ENCODE measurements around the gene PHF13.
"Not testable (repeated sequence)": the region's sequence is repeated elsewhere in the genome, so short reads cannot be mapped to it uniquely, and the experiment has no call there.

Gene PHF13

GRCh38 chr1:6627841-6628545 is 14.5 kb downstream of the PHF13 start:
- H3K9ac ChIP-seq (ENCODE audit: low read length), result no peak overlapping the region
- H3K4me3 ChIP-seq (ENCODE audit: low read depth in 1 of 2, low read length in 2 of 2), result no peak overlapping the region
- no peaks in the 10 kb centered on the region for H3K9me3 ChIP-seq (ENCODE audit: low read length)
- H3K36me3 ChIP-seq (ENCODE audit: insufficient read depth, low read length), result peaks cover 53% of the 10 kb centered on the region
- H3K27me3 ChIP-seq (ENCODE audit: control insufficient read depth in 1 of 2, insufficient read depth in 2 of 2, low read length in 2 of 2), result no peaks in the 10 kb centered on the region
- H3K27ac ChIP-seq (ENCODE audit: low read depth, low read length), result no peak overlapping the region
- peaks cover 25% of the 10 kb centered on the region for H3K4me1 ChIP-seq (ENCODE audit: insufficient read depth, low read length)

- no peak overlapping the region for H3K27ac ChIP-seq (ENCODE audit: low read depth, low read length)
- H3K4me1 ChIP-seq (ENCODE audit: insufficient read depth, low read length), result peaks cover 25% of the 10 kb centered on the region
- H3K4me3 ChIP-seq (ENCODE audit: low read depth in 1 of 2, low read length in 2 of 2), result no peak overlapping the region
- no peaks in the 10 kb centered on the region for H3K9me3 ChIP-seq (ENCODE audit: low read length)
- H3K27me3 ChIP-seq (ENCODE audit: control insufficient read depth in 1 of 2, insufficient read depth in 2 of 2, low read length in 2 of 2), result no peaks in the 10 kb centered on the region
- peaks cover 54% of the 10 kb centered on the region for H3K36me3 ChIP-seq (ENCODE audit: insufficient read depth, low read length)
- H3K9ac ChIP-seq (ENCODE audit: low read length), result no peak overlapping the region
These were observed 15.5 kb downstream of the PHF13 start for GRCh38 chr1:6628971-6629479.

GRCh38 chr1:6630027-6630426 is 16.5 kb downstream of the PHF13 start:
- H3K36me3 ChIP-seq (ENCODE audit: insufficient read depth, low read length), result peaks cover 62% of the 10 kb centered on the region
- H3K9me3 ChIP-seq (ENCODE audit: low read length), result no peaks in the 10 kb centered on the region
- H3K9ac ChIP-seq (ENCODE audit: low read length), result no peak overlapping the region
- H3K27me3 ChIP-seq (ENCODE audit: control insufficient read depth in 1 of 2, insufficient read depth in 2 of 2, low read length in 2 of 2), result no peaks in the 10 kb centered on the region
- H3K27ac ChIP-seq (ENCODE audit: low read depth, low read length), result no peak overlapping the region
- peaks cover 21% of the 10 kb centered on the region for H3K4me1 ChIP-seq (ENCODE audit: insufficient read depth, low read length)
- H3K4me3 ChIP-seq (ENCODE audit: low read depth in 1 of 2, low read length in 2 of 2), result no peak overlapping the region

- H3K27ac ChIP-seq (ENCODE audit: low read depth, low read length), result no peak overlapping the region
- no peak overlapping the region for H3K9ac ChIP-seq (ENCODE audit: low read length)
- peaks cover 17% of the 10 kb centered on the region for H3K4me1 ChIP-seq (ENCODE audit: insufficient read depth, low read length)
- peaks cover 67% of the 10 kb centered on the region for H3K36me3 ChIP-seq (ENCODE audit: insufficient read depth, low read length)
- no peak overlapping the region for H3K4me3 ChIP-seq (ENCODE audit: low read depth in 1 of 2, low read length in 2 of 2)
- no peaks in the 10 kb centered on the region for H3K27me3 ChIP-seq (ENCODE audit: control insufficient read depth in 1 of 2, insufficient read depth in 2 of 2, low read length in 2 of 2)
- H3K9me3 ChIP-seq (ENCODE audit: low read length), result no peaks in the 10 kb centered on the region
These were observed 17.5 kb downstream of the PHF13 start for GRCh38 chr1:6631058-6631457.

- Histone ChIP-seq H3K36me3 (ENCODE audit: insufficient read depth, low read length) (peaks cover 83% of the 10 kb centered on the region), H3K4me1 (ENCODE audit: insufficient read depth, low read length) (peaks cover 5% of the 10 kb centered on the region), H3K9me3 (ENCODE audit: low read length) (no peaks in the 10 kb centered on the region), H3K27ac (ENCODE audit: low read depth, low read length) (no peak overlapping the region), H3K27me3 (ENCODE audit: control insufficient read depth in 1 of 2, insufficient read depth in 2 of 2, low read length in 2 of 2) (no peaks in the 10 kb centered on the region), H3K9ac (ENCODE audit: low read length) (no peak overlapping the region), H3K4me3 (ENCODE audit: low read depth in 1 of 2, low read length in 2 of 2) (no peak overlapping the region)
These were observed 19.3 kb downstream of the PHF13 start for GRCh38 chr1:6632588-6633514.

- H3K4me1 ChIP-seq (ENCODE audit: insufficient read depth, low read length), result peaks cover 5% of the 10 kb centered on the region
- no peaks in the 10 kb centered on the region for H3K9me3 ChIP-seq (ENCODE audit: low read length)
- no peak overlapping the region for H3K4me3 ChIP-seq (ENCODE audit: low read depth in 1 of 2, low read length in 2 of 2)
- H3K36me3 ChIP-seq (ENCODE audit: insufficient read depth, low read length), result peaks cover 69% of the 10 kb centered on the region
- no peak overlapping the region for H3K9ac ChIP-seq (ENCODE audit: low read length)
- H3K27ac ChIP-seq (ENCODE audit: low read depth, low read length), result no peak overlapping the region
- H3K27me3 ChIP-seq (ENCODE audit: control insufficient read depth in 1 of 2, insufficient read depth in 2 of 2, low read length in 2 of 2), result no peaks in the 10 kb centered on the region
These were observed 21.0 kb downstream of the PHF13 start for GRCh38 chr1:6634371-6635052.

- Histone ChIP-seq H3K9ac (ENCODE audit: low read length) (no peak overlapping the region), H3K4me3 (ENCODE audit: low read depth in 1 of 2, low read length in 2 of 2) (no peak overlapping the region), H3K36me3 (ENCODE audit: insufficient read depth, low read length) (peaks cover 69% of the 10 kb centered on the region), H3K9me3 (ENCODE audit: low read length) (no peaks in the 10 kb centered on the region), H3K27me3 (ENCODE audit: control insufficient read depth in 1 of 2, insufficient read depth in 2 of 2, low read length in 2 of 2) (no peaks in the 10 kb centered on the region), H3K27ac (ENCODE audit: low read depth, low read length) (no peak overlapping the region), H3K4me1 (ENCODE audit: insufficient read depth, low read length) (peaks cover 5% of the 10 kb centered on the region)
These were observed 21.8 kb downstream of the PHF13 start for GRCh38 chr1:6635161-6635909.

GRCh38 chr1:6635910-6636760 is 22.6 kb downstream of the PHF13 start:
- Histone ChIP-seq H3K27me3 (ENCODE audit: control insufficient read depth in 1 of 2, insufficient read depth in 2 of 2, low read length in 2 of 2) (no peaks in the 10 kb centered on the region), H3K4me3 (ENCODE audit: low read depth in 1 of 2, low read length in 2 of 2) (no peak overlapping the region), H3K9ac (ENCODE audit: low read length) (no peak overlapping the region), H3K9me3 (ENCODE audit: low read length) (no peaks in the 10 kb centered on the region), H3K4me1 (ENCODE audit: insufficient read depth, low read length) (peaks cover 5% of the 10 kb centered on the region), H3K36me3 (ENCODE audit: insufficient read depth, low read length) (peaks cover 66% of the 10 kb centered on the region), H3K27ac (ENCODE audit: low read depth, low read length) (no peak overlapping the region)

GRCh38 chr1:6636778-6637177 is 23.2 kb downstream of the PHF13 start:
- peaks cover 70% of the 10 kb centered on the region for H3K36me3 ChIP-seq (ENCODE audit: insufficient read depth, low read length)

GRCh38 chr1:6637770-6638169 is 24.2 kb downstream of the PHF13 start:
- peaks cover 70% of the 10 kb centered on the region for H3K36me3 ChIP-seq (ENCODE audit: insufficient read depth, low read length)
- no peak overlapping the region for H3K4me3 ChIP-seq (ENCODE audit: low read depth in 1 of 2, low read length in 2 of 2)

More at GRCh38 chr1:6636778-6637177, 23.2 kb downstream of the PHF13 start:
- not testable (repeated sequence) for H3K9me3 ChIP-seq (ENCODE audit: low read length); H3K4me3 ChIP-seq (ENCODE audit: low read depth in 1 of 2, low read length in 2 of 2); H3K27ac ChIP-seq (ENCODE audit: low read depth, low read length); H3K4me1 ChIP-seq (ENCODE audit: insufficient read depth, low read length); H3K9ac ChIP-seq (ENCODE audit: low read length); H3K27me3 ChIP-seq (ENCODE audit: control insufficient read depth in 1 of 2, insufficient read depth in 2 of 2, low read length in 2 of 2)

More at GRCh38 chr1:6637770-6638169, 24.2 kb downstream of the PHF13 start:
- H3K9me3 ChIP-seq (ENCODE audit: low read length), result no peaks in the 10 kb centered on the region
- no peak overlapping the region for H3K27ac ChIP-seq (ENCODE audit: low read depth, low read length)
- H3K4me1 ChIP-seq (ENCODE audit: insufficient read depth, low read length), result peaks cover 5% of the 10 kb centered on the region
- H3K27me3 ChIP-seq (ENCODE audit: control insufficient read depth in 1 of 2, insufficient read depth in 2 of 2, low read length in 2 of 2), result no peaks in the 10 kb centered on the region
- H3K9ac ChIP-seq (ENCODE audit: low read length), result no peak overlapping the region

Data from muscle layer of colon (tissue), 2 donors.